Activated CD4-positive, alpha-beta memory T cell treated with anti-CD3 and anti-CD28 coated beads, Interleukin-2, amount 10 ng/mL, durations not matched to agents 7 days and 5 days (primary cell): ENCODE data around the gene PBX1. TPM values are rescaled to one million over a fixed set of nuclear protein-coding genes. Genes with fewer than 3 reads are reported as not detected.
"Not testable (repeated sequence)": the region's sequence is repeated elsewhere in the genome, so short reads cannot be mapped to it uniquely, and the experiment has no call there.

Experiments used
- CTCF ChIA-PET: fragments of 350-600 bp; sonication (Branson Sonifier 250); formaldehyde crosslinking; loops from one replicate; lab custom pipeline; 2021; ENCODE audit warnings: antibody characterized with exemption, inconsistent platforms; lab: Charles Lee
- POLR2A ChIA-PET: fragments of 350-600 bp; sonication (Branson Sonifier 250); formaldehyde crosslinking; loops from one replicate; lab custom pipeline; 2021; ENCODE audit warnings: antibody characterized with exemption; lab: Charles Lee
- DNase-seq: peaks from one replicate; pipeline ENCODE4 v3.0.0-alpha.2; 2020
- H3K27ac Mint-ChIP-seq: one replicate; pipeline ENCODE4 v1.8.0; 2021; ENCODE audit warnings: mild to moderate bottlenecking, mixed read lengths
- H3K27me3 Mint-ChIP-seq: one replicate; pipeline ENCODE4 v1.8.0; 2021; ENCODE audit warnings: mixed read lengths
- H3K36me3 Mint-ChIP-seq: one replicate; pipeline ENCODE4 v1.8.0; 2021; ENCODE audit warnings: low read depth, mixed read lengths
- H3K4me1 Mint-ChIP-seq: one replicate; pipeline ENCODE4 v1.8.0; 2021; ENCODE audit warnings: mixed read lengths
- H3K4me3 Mint-ChIP-seq: one replicate; pipeline ENCODE4 v1.8.0; 2021; ENCODE audit warnings: mild to moderate bottlenecking, mixed read lengths
- H3K9me3 Mint-ChIP-seq: one replicate; pipeline ENCODE4 v1.8.0; 2021; ENCODE audit warnings: mixed read lengths
- total RNA-seq, 2 experiments: library from RNA; stranded (reverse); gene quantifications; one replicate each; pipeline ENCODE4 v1.2.3, GENCODE V29; 2021

Gene PBX1
- total RNA-seq = under 1 TPM; 0.18 to 0.23 TPM

DNA sequence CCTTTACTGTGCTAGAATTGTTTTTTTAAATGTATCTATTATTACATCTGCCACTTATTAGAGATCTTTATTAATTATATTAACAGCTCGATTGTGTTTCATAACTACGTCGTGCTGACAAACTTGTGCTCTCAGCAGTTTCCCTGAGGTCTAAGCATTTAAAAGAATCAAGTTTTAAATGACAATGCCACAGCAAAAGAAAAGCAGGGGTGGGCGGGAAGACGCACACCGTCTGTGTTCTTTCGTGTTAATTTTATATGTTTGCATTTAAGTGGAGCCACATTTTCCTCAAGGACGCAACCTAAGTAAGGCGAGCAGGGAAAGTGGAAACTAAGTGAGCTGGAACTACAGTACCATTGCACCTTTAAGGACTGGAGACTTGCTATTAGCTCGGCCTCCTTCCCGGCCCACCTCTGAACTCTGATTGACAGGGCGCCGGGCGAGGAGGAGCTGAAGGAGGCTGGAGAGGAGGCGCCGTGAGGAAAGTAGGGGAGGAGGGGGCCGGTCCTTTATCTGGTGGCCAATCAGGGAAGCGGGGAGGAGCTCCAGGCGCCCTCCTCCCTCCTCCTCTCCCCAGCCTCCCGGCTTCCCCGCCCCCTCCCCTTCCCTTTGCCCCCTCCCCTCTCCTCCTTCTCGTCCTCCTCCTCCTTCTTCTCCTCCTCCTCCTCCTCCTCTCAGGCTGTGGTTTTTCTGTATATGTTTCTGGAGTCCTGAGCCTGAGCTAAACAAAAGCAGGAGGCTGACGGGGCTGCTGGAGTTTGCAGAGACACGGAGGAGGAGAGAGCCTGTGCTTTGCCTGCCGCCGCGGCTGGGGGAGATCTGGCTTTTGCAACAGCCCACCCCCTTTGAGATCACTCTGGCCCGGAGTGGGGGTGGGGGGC lies at the start of gene PBX1:
Gene PBX1 (plus strand): TSS at position 724 of the 881 bp plus-strand sequence.
- CTCF ChIA-PET = interaction anchor here (1.1 kb wide), 1 partner anchor 14 kb away, joined by 4 read pairs; no protein-coding TSS in a partner anchor
- DNase-seq = peak; percentile 69
- no peaks in the 10 kb centered on the region for H3K36me3 Mint-ChIP-seq
- POLR2A ChIA-PET = no interaction called here
- peaks cover 5% of the 10 kb centered on the region for H3K9me3 Mint-ChIP-seq
- peaks cover 22% of the 10 kb centered on the region for H3K27me3 Mint-ChIP-seq
- peaks cover 3% of the 10 kb centered on the region for H3K4me1 Mint-ChIP-seq
- no peak within 1 kb of the TSS for H3K27ac Mint-ChIP-seq
- peak within 1 kb of the TSS; percentile 30 for H3K4me3 Mint-ChIP-seq

GRCh38 chr1:164510435-164510834 lies 48.5 kb upstream of the PBX1 start:
- ChIA-PET POLR2A (no interaction called here), CTCF (no interaction called here)
- no peaks in the 10 kb centered on the region for H3K4me1 Mint-ChIP-seq
- H3K27me3 Mint-ChIP-seq = no peaks in the 10 kb centered on the region
- peaks cover under 1% of the 10 kb centered on the region for H3K9me3 Mint-ChIP-seq
- H3K4me3 Mint-ChIP-seq = no peak overlapping the region
- H3K36me3 Mint-ChIP-seq = no peaks in the 10 kb centered on the region
- no peak for DNase-seq
- H3K27ac Mint-ChIP-seq = no peak overlapping the region

DNA sequence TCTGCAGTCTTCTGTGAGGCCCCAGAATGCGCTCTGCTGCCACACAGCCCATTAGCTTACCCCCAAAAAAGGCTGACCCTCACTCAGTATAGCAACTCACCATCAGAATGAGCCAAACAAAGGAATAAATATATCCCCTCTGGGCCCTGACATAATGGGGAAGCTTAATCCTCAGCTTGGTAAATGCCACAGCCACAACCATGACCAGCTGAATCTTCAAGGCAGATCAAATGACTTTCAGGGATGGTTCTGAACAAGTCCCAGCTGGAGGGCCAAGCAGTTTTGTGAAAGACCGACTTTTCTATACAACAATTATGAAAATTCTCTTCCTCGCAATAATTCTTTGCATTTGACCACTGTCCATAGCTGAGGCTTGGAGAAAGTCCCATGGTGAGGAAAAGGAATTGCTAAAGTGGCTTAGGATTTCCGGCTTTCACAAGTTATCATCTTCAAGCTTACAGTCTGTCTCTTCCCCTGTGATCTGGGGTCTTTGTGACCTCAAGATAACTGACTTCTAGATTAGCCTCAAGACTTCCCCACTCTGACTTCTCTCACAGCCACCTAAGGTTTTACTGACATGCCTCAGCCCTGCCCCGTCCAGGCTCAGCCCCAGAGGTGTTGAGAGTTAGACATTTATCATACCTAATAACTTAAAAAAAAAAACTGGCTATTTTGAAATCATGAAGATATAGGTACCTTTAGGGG lies 47.8 kb upstream of the PBX1 start:
- Mint-ChIP-seq H3K36me3 (no peaks in the 10 kb centered on the region), H3K27ac (no peak overlapping the region), H3K9me3 (peaks cover 2% of the 10 kb centered on the region), H3K4me1 (no peaks in the 10 kb centered on the region), H3K4me3 (no peak overlapping the region), H3K27me3 (no peaks in the 10 kb centered on the region)
- POLR2A ChIA-PET = no interaction called here
- CTCF ChIA-PET = no interaction called here
- DNase-seq = no peak

DNA sequence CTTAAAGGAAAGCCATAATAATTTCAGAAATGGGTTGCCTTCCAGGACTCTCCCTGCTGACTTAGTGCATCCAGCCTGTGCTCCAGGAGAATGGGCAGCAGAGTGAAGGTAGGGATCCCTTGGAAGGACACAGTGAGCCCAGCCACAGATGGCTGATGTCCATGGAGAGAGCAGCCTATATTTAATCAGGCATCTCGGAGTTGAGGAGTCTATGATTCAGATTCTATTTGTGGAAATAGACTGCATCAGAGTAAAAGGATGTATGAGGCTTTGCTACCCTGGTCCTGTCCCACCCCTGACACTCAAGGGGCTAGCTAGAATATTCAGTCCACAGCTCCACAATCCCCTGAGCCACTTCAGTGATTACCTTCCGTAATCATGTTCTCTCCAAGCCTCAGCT lies 43.8 kb upstream of the PBX1 start:
- H3K27ac Mint-ChIP-seq = no peak overlapping the region
- no peak overlapping the region for H3K4me3 Mint-ChIP-seq
- peaks cover 4% of the 10 kb centered on the region for H3K9me3 Mint-ChIP-seq
- H3K36me3 Mint-ChIP-seq = no peaks in the 10 kb centered on the region
- no peaks in the 10 kb centered on the region for H3K4me1 Mint-ChIP-seq
- ChIA-PET POLR2A (no interaction called here), CTCF (no interaction called here)
- no peaks in the 10 kb centered on the region for H3K27me3 Mint-ChIP-seq
- DNase-seq = no peak

DNA sequence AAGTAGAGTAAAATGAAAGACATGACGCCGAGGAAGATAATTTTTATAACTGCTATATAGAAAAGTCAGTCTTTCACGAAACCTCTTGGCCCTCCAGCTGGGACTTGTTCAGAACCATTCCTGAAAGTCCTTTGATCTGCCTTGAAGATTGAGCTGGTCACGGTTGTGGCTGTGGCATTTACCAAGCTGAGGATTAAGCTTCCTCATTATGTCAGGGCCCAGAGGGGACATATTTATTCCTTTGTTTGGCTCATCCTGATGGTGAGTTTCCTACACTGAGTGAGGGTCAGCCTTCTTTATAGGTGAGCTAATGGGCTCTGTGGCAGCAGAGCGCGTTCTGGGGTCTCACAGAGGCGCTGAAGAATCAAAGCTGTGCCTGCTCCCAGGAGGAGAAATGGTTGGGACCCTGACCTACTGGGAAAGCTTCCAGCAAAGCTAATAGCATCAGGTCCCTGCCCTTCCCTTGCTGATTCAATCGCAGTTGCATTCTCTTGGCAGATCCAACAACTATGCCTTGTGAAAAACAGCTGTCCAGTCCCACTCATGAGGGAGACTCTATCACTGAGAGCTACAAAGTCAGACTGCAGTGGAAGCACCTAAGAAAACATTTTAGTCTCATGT lies 43.2 kb upstream of the PBX1 start:
- Mint-ChIP-seq H3K9me3 (peaks cover 4% of the 10 kb centered on the region), H3K27ac (no peak overlapping the region), H3K36me3 (no peaks in the 10 kb centered on the region), H3K27me3 (no peaks in the 10 kb centered on the region), H3K4me1 (no peaks in the 10 kb centered on the region), H3K4me3 (no peak overlapping the region)
- POLR2A ChIA-PET = no interaction called here
- CTCF ChIA-PET = no interaction called here
- DNase-seq = no peak

- CTCF ChIA-PET = no interaction called here
These were observed 42.4 kb upstream of the PBX1 start for GRCh38 chr1:164516591-164516990.

DNA sequence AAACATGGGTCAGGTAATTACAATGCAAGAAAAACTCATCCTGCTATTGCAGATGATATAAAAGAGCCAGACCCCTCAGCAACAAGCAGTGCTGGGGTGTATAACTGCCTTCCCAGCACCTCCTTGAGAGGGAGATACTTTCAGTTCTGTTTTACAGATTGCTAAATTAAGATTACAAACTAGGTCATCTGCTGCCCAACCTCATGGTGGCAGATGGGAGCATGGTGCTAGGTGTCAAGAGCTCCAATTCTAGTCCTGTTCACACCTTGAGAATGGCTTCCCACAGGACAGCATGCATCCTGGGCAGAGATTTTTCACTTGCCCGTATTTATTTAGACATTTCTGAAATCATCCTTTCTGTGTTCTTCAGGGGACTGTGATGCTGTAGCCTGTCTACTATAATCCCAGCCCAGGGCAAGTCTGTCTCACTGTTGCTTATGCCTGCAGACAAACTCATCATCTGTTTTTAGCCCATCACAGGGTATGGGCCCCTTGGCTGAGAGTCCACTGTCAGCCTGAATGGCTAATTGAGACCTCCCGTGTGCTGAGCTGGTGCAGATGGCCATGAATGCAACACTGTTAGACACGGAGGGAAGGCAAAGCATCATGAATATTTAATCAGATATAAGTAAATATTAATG lies 40.2 kb upstream of the PBX1 start:
- H3K36me3 Mint-ChIP-seq = no peaks in the 10 kb centered on the region
- no peak for DNase-seq
- ChIA-PET CTCF (no interaction called here), POLR2A (no interaction called here)
- H3K9me3 Mint-ChIP-seq = peaks cover 4% of the 10 kb centered on the region
- no peak overlapping the region for H3K4me3 Mint-ChIP-seq
- no peak overlapping the region for H3K27ac Mint-ChIP-seq
- H3K27me3 Mint-ChIP-seq = no peaks in the 10 kb centered on the region
- H3K4me1 Mint-ChIP-seq = no peaks in the 10 kb centered on the region

More at GRCh38 chr1:164516591-164516990, 42.4 kb upstream of the PBX1 start:
- Mint-ChIP-seq H3K9me3 (peaks cover 4% of the 10 kb centered on the region), H3K4me1 (no peaks in the 10 kb centered on the region), H3K27ac (no peak overlapping the region), H3K27me3 (no peaks in the 10 kb centered on the region), H3K4me3 (no peak overlapping the region), H3K36me3 (no peaks in the 10 kb centered on the region)
- POLR2A ChIA-PET = no interaction called here
- DNase-seq = no peak

DNA sequence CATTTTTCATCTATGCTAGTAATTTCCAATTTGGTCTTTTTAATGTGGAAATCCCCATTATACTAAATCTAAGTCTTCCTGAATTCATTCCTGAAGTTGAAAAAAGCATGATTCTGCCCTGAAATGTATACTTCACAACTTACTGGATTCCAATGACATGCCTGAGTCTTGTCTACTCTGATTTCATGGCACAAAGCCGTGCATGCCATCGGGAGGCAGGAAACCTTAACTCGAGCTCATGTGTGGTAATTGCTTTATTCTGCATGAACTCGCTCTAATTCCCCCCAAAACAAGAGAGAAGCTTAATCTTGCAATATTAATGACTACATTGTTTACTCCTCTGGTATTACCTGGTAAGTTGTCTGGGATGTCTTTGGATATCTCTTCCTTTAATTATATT lies 39.6 kb upstream of the PBX1 start:
- ChIA-PET CTCF (no interaction called here), POLR2A (no interaction called here)
- Mint-ChIP-seq H3K4me1 (no peaks in the 10 kb centered on the region), H3K27me3 (no peaks in the 10 kb centered on the region), H3K4me3 (no peak overlapping the region), H3K36me3 (no peaks in the 10 kb centered on the region), H3K27ac (no peak overlapping the region), H3K9me3 (peaks cover 4% of the 10 kb centered on the region)
- no peak for DNase-seq

- Mint-ChIP-seq H3K27me3 (no peaks in the 10 kb centered on the region), H3K36me3 (no peaks in the 10 kb centered on the region), H3K27ac (no peak overlapping the region), H3K4me1 (no peaks in the 10 kb centered on the region), H3K4me3 (no peak overlapping the region), H3K9me3 (peaks cover 13% of the 10 kb centered on the region)
- POLR2A ChIA-PET = no interaction called here
- CTCF ChIA-PET = no interaction called here
- no peak for DNase-seq
These were observed 34.2 kb upstream of the PBX1 start for GRCh38 chr1:164524810-164525209.

- POLR2A ChIA-PET = no interaction called here
- Mint-ChIP-seq H3K9me3 (peaks cover 4% of the 10 kb centered on the region), H3K36me3 (no peaks in the 10 kb centered on the region), H3K27ac (no peak overlapping the region), H3K4me1 (no peaks in the 10 kb centered on the region), H3K27me3 (no peaks in the 10 kb centered on the region), H3K4me3 (no peak overlapping the region)
- CTCF ChIA-PET = no interaction called here
- DNase-seq = no peak
These were observed 23.9 kb upstream of the PBX1 start for GRCh38 chr1:164534863-164535610.

GRCh38 chr1:164552463-164552988 lies 6.5 kb upstream of the PBX1 start:
- CTCF ChIA-PET, H3K27ac Mint-ChIP-seq: not testable (repeated sequence)

DNA sequence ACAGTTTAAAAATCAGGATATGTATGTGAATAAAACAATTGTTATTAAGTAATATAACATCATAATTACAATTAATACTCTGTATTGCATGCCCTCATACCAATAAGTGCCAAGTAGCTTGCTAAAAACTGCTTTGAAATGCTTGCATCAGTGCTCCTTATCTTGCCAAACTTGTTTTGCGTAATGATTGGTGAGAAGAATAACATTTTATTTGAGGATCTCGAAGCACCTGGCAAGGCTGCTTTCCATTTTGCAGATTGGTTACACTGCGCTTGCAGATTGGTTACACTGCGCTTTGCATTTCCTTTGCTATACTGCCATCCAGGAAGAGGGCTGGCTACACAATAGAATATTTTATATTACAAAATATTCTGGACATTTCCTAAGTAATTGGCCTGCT lies 1.7 kb upstream of the PBX1 start:
- Mint-ChIP-seq H3K4me3 (no peak overlapping the region), H3K27me3 (peaks cover 22% of the 10 kb centered on the region), H3K27ac (no peak overlapping the region), H3K9me3 (peaks cover 12% of the 10 kb centered on the region), H3K36me3 (no peaks in the 10 kb centered on the region), H3K4me1 (peaks cover 3% of the 10 kb centered on the region)
- CTCF ChIA-PET = no interaction called here
- POLR2A ChIA-PET = no interaction called here
- no peak for DNase-seq

More at GRCh38 chr1:164552463-164552988, 6.5 kb upstream of the PBX1 start:
- H3K4me1 Mint-ChIP-seq, H3K27me3 Mint-ChIP-seq, POLR2A ChIA-PET, H3K4me3 Mint-ChIP-seq, H3K36me3 Mint-ChIP-seq, DNase-seq: not testable (repeated sequence)
- peaks cover 27% of the 10 kb centered on the region for H3K9me3 Mint-ChIP-seq
